WTC11 (cell line): Measurements from ENCODE around the gene SEC23IP. TPM values are rescaled to one million over a fixed set of nuclear protein-coding genes. Genes with fewer than 3 reads are reported as not detected.

Experiments
- ATAC-seq: fragments of 200-7000 bp; cut with Tn5 transposase; 2 replicates; pipeline ENCODE4 v1.10.0; 2021; ENCODE audit warnings: mild to moderate bottlenecking, moderate library complexity
- Bru-seq: library from RNA; stranded (reverse); fragments of 400-500 nt; gene quantifications from one replicate; lab custom pipeline; 2021; lab: Mats Ljungman, UMichigan
- CTCF ChIA-PET: fragments of 300-600 bp; sonication (Branson Sonifier 250); formaldehyde crosslinking; loops from one replicate; lab custom pipeline; 2021; ENCODE audit warnings: antibody characterized with exemption; lab: Charles Lee
- POLR2A ChIA-PET: fragments of 350-600 bp; sonication (Branson Sonifier 250); formaldehyde crosslinking; loops from one replicate; lab custom pipeline; 2021; ENCODE audit warnings: antibody characterized with exemption; lab: Charles Lee
- DNase-seq: peaks from one replicate; pipeline ENCODE4 v3.0.0; 2021; ENCODE audit warnings: low spot score
- H3K27ac Mint-ChIP-seq: 2 replicates; pipeline ENCODE4 v1.8.0; 2021; ENCODE audit warnings: mixed read lengths
- H3K27me3 Mint-ChIP-seq: 2 replicates; pipeline ENCODE4 v1.8.0; 2021; ENCODE audit warnings: low read depth, mild to moderate bottlenecking, moderate library complexity, mixed read lengths
- H3K36me3 Mint-ChIP-seq: 2 replicates; pipeline ENCODE4 v1.8.0; 2021; ENCODE audit warnings: mixed read lengths
- H3K4me1 Mint-ChIP-seq: 2 replicates; pipeline ENCODE4 v1.8.0; 2022; ENCODE audit warnings: mixed read lengths
- H3K4me3 Mint-ChIP-seq: 2 replicates; pipeline ENCODE4 v1.8.0; 2021; ENCODE audit warnings: mild to moderate bottlenecking, moderate library complexity, mixed read lengths
- H3K9me3 Mint-ChIP-seq: 2 replicates; pipeline ENCODE4 v1.8.0; 2021; ENCODE audit warnings: mixed read lengths
- CREB1 ChIP-seq: sonication (generic); formaldehyde crosslinking; IDR thresholded peaks from 2 replicates; pipeline ENCODE4 v1.8.0; 2023; ENCODE audit warnings: mild to moderate bottlenecking, missing genetic modification reagents
- CREM ChIP-seq: sonication (generic); formaldehyde crosslinking; IDR thresholded peaks from 2 replicates; pipeline ENCODE4 v1.8.1; 2022; ENCODE audit warnings: mild to moderate bottlenecking, missing genetic modification reagents, moderate library complexity
- ETV6 ChIP-seq: sonication (generic); formaldehyde crosslinking; IDR thresholded peaks from 2 replicates; pipeline ENCODE4 v1.8.1; 2022; ENCODE audit warnings: mild to moderate bottlenecking, missing genetic modification reagents
- FOXK1 ChIP-seq: sonication (generic); formaldehyde crosslinking; IDR thresholded peaks from 2 replicates; pipeline ENCODE4 v1.8.0; 2022; ENCODE audit warnings: mild to moderate bottlenecking, moderate library complexity, missing genetic modification reagents
- GABPB1 ChIP-seq: sonication (generic); formaldehyde crosslinking; IDR thresholded peaks from 2 replicates; pipeline ENCODE4 v1.8.1; 2023; ENCODE audit warnings: mild to moderate bottlenecking, missing genetic modification reagents
- GTF2I ChIP-seq: fragments of 250-450 bp; sonication (Bioruptor Pico); conservative IDR thresholded peaks from 2 replicates; pipeline ENCODE4 v1.4.0; 2021; ENCODE audit warnings: mild to moderate bottlenecking
- MYBL2 ChIP-seq: sonication (generic); formaldehyde crosslinking; IDR thresholded peaks from 2 replicates; pipeline ENCODE4 v1.8.1; 2023; ENCODE audit warnings: mild to moderate bottlenecking, moderate library complexity, missing genetic modification reagents
- ZBTB21 ChIP-seq: sonication (generic); formaldehyde crosslinking; IDR thresholded peaks from 2 replicates; pipeline ENCODE4 v1.8.1; 2023; ENCODE audit warnings: mild to moderate bottlenecking, missing genetic modification reagents, borderline replicate concordance
- ZNF232 ChIP-seq: sonication (generic); formaldehyde crosslinking; IDR thresholded peaks from 2 replicates; pipeline ENCODE4 v1.8.0; 2022; ENCODE audit warnings: mild to moderate bottlenecking, missing genetic modification reagents
- long read RNA-seq, 3 experiments: library from RNA in 1 of 3; library from capped mRNA in 1 of 3; library from polyadenylated mRNA in 1 of 3; unstranded in 2 of 3; stranded (forward) in 1 of 3; transcript quantifications; one replicate each; pipeline ENCODE4 v2.0.0, GENCODE V29; 2021
- total RNA-seq: library from RNA; stranded (reverse); gene quantifications from 3 replicates; pipeline ENCODE4 v1.2.3, GENCODE V29; 2021
- TF ChIP-seq, protein P1 (sequence below): sonication (generic); formaldehyde crosslinking; IDR thresholded peaks from 2 replicates; pipeline ENCODE4 v1.8.0; 2023; ENCODE audit warnings: missing genetic modification reagents, mild to moderate bottlenecking, borderline replicate concordance
- TF ChIP-seq, protein P2 (sequence below): sonication (generic); formaldehyde crosslinking; IDR thresholded peaks from 2 replicates; pipeline ENCODE4 v1.8.0; 2022; ENCODE audit warnings: mild to moderate bottlenecking, missing genetic modification reagents
- TF ChIP-seq, protein P3 (sequence below): sonication (generic); formaldehyde crosslinking; IDR thresholded peaks from 2 replicates; pipeline ENCODE4 v1.8.1; 2023; ENCODE audit warnings: mild to moderate bottlenecking, missing genetic modification reagents, moderate library complexity
- TF ChIP-seq, protein P4 (sequence below): fragments of 250-450 bp; sonication (Bioruptor Pico); conservative IDR thresholded peaks from 2 replicates; pipeline ENCODE4 v1.9.0; 2021; ENCODE audit warnings: mild to moderate bottlenecking
- TF ChIP-seq, protein P5 (sequence below): fragments of 250-450 bp; sonication (Bioruptor Pico); IDR thresholded peaks from 2 replicates; pipeline ENCODE4 v1.8.0; 2021; ENCODE audit warnings: mild to moderate bottlenecking
- TF ChIP-seq, protein P6 (sequence below): sonication (generic); formaldehyde crosslinking; IDR thresholded peaks from 2 replicates; pipeline ENCODE4 v1.8.0; 2022; ENCODE audit warnings: mild to moderate bottlenecking, missing genetic modification reagents
- TF ChIP-seq, protein P7 (sequence below): sonication (generic); formaldehyde crosslinking; IDR thresholded peaks from 2 replicates; pipeline ENCODE4 v1.8.0; 2023; ENCODE audit warnings: mild to moderate bottlenecking, missing genetic modification reagents
- TF ChIP-seq, protein P8 (sequence below): sonication (generic); formaldehyde crosslinking; IDR thresholded peaks from 2 replicates; pipeline ENCODE4 v1.8.0; 2023; ENCODE audit warnings: missing genetic modification reagents

SEC23IP gene
- total RNA-seq (63.8 to 82.3 TPM (median 68.4 TPM) in 3 replicates), Bru-seq, nascent RNA (percentile 81 among the genes with signal in this experiment)
- long read RNA-seq, experiment 1, full-length matches to known transcripts, result 181 of 304 reads
- long read RNA-seq, experiment 1, partial matches to known transcripts, result 50 of 304 reads
- long read RNA-seq, experiment 1, other reads (novel, unspliced or antisense), result 73 of 304 reads
- long read RNA-seq, experiment 2, full-length matches to known transcripts, result 13 of 68 reads
- long read RNA-seq, experiment 2, partial matches to known transcripts, result 43 of 68 reads
- long read RNA-seq, experiment 2, other reads (novel, unspliced or antisense), result 12 of 68 reads
- long read RNA-seq, experiment 3, full-length matches to known transcripts, result 8 of 66 reads
- long read RNA-seq, experiment 3, partial matches to known transcripts, result 47 of 66 reads
- long read RNA-seq, experiment 3, other reads (novel, unspliced or antisense), result 11 of 66 reads

DNA sequence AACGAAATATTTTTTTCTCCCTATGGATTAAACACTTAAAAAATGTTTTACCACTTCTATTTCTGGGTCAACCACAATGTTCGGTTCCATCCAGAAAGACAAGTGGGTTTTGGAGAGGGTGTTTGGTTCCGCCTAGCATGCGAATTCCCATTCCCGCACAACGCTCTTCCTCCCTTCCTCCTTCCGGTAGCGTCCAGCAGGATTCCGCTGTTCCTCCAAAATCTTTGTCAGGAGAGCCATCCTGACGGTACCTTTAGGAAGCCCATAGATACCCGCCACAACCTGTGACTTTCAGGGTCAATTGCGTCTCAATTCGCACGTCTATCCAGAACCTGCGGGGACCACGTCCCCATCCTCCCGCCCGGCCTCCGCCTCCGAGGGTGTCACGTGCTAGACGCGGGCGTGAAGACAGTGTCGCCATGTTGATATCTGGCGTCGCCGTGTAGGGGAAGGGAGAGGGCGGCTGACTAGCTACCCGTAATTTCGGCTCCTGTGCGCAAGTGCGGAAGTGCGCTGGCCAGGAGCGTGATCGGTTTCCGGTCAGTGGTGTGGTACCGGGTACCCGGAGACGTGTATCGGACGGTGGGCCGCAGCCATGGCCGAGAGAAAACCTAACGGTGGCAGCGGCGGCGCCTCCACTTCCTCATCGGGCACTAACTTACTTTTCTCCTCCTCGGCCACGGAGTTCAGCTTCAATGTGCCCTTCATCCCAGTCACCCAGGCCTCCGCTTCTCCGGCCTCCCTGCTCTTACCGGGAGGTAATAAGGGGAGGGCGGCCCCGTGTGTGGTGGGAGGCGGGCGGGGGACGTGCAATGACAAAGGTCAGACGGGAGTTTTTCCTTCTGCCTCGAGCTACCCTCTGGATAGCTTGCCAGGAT is at the start of gene SEC23IP:
SEC23IP (plus strand) TSS at position 543 of the 878 bp plus-strand sequence; CDS start at position 596, 53 bp downstream.
- ChIA-PET POLR2A (interaction anchor here (1.0 to 2.0 kb wide), 4 partner anchors 19 to 167 kb away, joined by 3 to 8 read pairs (median 6); partner anchors contain the start of genes INPP5F and MCMBP), CTCF (interaction anchor here (0.8 to 1.5 kb wide), 6 partner anchors 13 to 205 kb away, joined by 3 to 6 read pairs (median 4); partner anchors contain the start of gene MCMBP)
- Mint-ChIP-seq H3K4me1 (peaks cover 22% of the 10 kb centered on the region), H3K9me3 (peaks cover 12% of the 10 kb centered on the region), H3K36me3 (peaks cover 28% of the 10 kb centered on the region), H3K4me3 (peak within 1 kb of the TSS; percentile 93), H3K27me3 (peaks cover 5% of the 10 kb centered on the region; the same call in 1 of the 2 replicates), H3K27ac (peak within 1 kb of the TSS; percentile 96)
- ATAC-seq (peak; percentile 96), DNase-seq (peak; percentile 92)
- TF ChIP-seq, protein P1, sequence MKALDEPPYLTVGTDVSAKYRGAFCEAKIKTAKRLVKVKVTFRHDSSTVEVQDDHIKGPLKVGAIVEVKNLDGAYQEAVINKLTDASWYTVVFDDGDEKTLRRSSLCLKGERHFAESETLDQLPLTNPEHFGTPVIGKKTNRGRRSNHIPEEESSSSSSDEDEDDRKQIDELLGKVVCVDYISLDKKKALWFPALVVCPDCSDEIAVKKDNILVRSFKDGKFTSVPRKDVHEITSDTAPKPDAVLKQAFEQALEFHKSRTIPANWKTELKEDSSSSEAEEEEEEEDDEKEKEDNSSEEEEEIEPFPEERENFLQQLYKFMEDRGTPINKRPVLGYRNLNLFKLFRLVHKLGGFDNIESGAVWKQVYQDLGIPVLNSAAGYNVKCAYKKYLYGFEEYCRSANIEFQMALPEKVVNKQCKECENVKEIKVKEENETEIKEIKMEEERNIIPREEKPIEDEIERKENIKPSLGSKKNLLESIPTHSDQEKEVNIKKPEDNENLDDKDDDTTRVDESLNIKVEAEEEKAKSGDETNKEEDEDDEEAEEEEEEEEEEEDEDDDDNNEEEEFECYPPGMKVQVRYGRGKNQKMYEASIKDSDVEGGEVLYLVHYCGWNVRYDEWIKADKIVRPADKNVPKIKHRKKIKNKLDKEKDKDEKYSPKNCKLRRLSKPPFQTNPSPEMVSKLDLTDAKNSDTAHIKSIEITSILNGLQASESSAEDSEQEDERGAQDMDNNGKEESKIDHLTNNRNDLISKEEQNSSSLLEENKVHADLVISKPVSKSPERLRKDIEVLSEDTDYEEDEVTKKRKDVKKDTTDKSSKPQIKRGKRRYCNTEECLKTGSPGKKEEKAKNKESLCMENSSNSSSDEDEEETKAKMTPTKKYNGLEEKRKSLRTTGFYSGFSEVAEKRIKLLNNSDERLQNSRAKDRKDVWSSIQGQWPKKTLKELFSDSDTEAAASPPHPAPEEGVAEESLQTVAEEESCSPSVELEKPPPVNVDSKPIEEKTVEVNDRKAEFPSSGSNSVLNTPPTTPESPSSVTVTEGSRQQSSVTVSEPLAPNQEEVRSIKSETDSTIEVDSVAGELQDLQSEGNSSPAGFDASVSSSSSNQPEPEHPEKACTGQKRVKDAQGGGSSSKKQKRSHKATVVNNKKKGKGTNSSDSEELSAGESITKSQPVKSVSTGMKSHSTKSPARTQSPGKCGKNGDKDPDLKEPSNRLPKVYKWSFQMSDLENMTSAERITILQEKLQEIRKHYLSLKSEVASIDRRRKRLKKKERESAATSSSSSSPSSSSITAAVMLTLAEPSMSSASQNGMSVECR (CRISPR knock-in tag), result peak; percentile 35; the same call in 1 of the 2 replicates
- TF ChIP-seq, protein P2, sequence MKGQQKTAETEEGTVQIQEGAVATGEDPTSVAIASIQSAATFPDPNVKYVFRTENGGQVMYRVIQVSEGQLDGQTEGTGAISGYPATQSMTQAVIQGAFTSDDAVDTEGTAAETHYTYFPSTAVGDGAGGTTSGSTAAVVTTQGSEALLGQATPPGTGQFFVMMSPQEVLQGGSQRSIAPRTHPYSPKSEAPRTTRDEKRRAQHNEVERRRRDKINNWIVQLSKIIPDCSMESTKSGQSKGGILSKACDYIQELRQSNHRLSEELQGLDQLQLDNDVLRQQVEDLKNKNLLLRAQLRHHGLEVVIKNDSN (CRISPR knock-in tag), result peak; percentile 99
- TF ChIP-seq ZBTB21 (peak; percentile 81), ZNF232 (CRISPR knock-in tag) (peak; percentile 94; the same call in 1 of the 2 replicates), CREB1 (no peak), GABPB1 (CRISPR knock-in tag) (peak; percentile 76), ETV6 (CRISPR knock-in tag) (peak; percentile 88), FOXK1 (CRISPR knock-in tag) (peak; percentile 98), CREM (CRISPR knock-in tag) (no peak), MYBL2 (CRISPR knock-in tag) (peak; percentile 77; the same call in 1 of the 2 replicates), GTF2I (CRISPR knock-in tag) (no peak)
- TF ChIP-seq, protein P3, sequence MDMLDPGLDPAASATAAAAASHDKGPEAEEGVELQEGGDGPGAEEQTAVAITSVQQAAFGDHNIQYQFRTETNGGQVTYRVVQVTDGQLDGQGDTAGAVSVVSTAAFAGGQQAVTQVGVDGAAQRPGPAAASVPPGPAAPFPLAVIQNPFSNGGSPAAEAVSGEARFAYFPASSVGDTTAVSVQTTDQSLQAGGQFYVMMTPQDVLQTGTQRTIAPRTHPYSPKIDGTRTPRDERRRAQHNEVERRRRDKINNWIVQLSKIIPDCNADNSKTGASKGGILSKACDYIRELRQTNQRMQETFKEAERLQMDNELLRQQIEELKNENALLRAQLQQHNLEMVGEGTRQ (CRISPR knock-in tag), result peak; percentile 99
- TF ChIP-seq, protein P4, sequence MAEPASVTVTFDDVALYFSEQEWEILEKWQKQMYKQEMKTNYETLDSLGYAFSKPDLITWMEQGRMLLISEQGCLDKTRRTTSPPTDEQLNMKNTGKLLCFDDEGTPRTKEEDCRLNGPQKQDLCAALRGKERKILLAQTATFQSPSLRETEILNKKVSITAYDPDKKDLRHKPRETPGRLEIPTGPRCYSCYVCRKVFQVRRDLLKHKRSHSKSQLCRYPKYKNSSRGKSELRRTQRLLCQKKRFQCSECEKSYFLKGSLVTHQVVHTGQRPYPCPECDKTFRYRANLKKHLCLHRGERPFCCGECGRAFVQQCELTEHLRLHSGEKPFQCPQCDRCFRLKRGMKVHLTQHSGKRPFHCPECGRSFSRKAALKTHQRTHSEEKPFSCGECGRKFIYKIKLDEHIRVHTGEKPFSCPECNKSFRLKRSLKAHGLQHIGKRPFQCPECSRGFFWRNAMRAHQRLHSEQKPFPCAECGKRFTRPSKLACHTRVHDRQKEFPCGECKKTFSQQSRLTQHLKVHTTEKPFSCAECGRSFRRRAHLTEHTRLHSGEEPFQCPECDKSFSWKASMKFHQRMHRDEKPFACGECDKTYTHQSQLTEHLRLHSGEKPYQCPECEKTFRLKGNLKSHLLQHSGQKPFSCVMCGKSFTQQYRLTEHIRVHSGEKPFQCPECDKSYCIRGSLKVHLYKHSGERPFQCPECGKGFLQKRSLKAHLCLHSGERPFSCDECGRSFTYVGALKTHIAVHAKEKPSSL, result no peak
- TF ChIP-seq, protein P5, sequence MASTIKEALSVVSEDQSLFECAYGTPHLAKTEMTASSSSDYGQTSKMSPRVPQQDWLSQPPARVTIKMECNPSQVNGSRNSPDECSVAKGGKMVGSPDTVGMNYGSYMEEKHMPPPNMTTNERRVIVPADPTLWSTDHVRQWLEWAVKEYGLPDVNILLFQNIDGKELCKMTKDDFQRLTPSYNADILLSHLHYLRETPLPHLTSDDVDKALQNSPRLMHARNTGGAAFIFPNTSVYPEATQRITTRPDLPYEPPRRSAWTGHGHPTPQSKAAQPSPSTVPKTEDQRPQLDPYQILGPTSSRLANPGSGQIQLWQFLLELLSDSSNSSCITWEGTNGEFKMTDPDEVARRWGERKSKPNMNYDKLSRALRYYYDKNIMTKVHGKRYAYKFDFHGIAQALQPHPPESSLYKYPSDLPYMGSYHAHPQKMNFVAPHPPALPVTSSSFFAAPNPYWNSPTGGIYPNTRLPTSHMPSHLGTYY, result no peak
- TF ChIP-seq, protein P6, sequence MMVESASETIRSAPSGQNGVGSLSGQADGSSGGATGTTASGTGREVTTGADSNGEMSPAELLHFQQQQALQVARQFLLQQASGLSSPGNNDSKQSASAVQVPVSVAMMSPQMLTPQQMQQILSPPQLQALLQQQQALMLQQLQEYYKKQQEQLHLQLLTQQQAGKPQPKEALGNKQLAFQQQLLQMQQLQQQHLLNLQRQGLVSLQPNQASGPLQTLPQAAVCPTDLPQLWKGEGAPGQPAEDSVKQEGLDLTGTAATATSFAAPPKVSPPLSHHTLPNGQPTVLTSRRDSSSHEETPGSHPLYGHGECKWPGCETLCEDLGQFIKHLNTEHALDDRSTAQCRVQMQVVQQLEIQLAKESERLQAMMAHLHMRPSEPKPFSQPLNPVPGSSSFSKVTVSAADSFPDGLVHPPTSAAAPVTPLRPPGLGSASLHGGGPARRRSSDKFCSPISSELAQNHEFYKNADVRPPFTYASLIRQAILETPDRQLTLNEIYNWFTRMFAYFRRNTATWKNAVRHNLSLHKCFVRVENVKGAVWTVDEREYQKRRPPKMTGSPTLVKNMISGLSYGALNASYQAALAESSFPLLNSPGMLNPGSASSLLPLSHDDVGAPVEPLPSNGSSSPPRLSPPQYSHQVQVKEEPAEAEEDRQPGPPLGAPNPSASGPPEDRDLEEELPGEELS (CRISPR knock-in tag), result peak; percentile 85
- TF ChIP-seq, protein P7, sequence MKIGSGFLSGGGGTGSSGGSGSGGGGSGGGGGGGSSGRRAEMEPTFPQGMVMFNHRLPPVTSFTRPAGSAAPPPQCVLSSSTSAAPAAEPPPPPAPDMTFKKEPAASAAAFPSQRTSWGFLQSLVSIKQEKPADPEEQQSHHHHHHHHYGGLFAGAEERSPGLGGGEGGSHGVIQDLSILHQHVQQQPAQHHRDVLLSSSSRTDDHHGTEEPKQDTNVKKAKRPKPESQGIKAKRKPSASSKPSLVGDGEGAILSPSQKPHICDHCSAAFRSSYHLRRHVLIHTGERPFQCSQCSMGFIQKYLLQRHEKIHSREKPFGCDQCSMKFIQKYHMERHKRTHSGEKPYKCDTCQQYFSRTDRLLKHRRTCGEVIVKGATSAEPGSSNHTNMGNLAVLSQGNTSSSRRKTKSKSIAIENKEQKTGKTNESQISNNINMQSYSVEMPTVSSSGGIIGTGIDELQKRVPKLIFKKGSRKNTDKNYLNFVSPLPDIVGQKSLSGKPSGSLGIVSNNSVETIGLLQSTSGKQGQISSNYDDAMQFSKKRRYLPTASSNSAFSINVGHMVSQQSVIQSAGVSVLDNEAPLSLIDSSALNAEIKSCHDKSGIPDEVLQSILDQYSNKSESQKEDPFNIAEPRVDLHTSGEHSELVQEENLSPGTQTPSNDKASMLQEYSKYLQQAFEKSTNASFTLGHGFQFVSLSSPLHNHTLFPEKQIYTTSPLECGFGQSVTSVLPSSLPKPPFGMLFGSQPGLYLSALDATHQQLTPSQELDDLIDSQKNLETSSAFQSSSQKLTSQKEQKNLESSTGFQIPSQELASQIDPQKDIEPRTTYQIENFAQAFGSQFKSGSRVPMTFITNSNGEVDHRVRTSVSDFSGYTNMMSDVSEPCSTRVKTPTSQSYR, result peak; percentile 40; the same call in 1 of the 2 replicates
- TF ChIP-seq, protein P8, sequence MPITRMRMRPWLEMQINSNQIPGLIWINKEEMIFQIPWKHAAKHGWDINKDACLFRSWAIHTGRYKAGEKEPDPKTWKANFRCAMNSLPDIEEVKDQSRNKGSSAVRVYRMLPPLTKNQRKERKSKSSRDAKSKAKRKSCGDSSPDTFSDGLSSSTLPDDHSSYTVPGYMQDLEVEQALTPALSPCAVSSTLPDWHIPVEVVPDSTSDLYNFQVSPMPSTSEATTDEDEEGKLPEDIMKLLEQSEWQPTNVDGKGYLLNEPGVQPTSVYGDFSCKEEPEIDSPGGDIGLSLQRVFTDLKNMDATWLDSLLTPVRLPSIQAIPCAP (CRISPR knock-in tag), result peak; percentile 52; the same call in 1 of the 2 replicates
